Activated naive CD8-positive, alpha-beta T cell (primary cell): Measurements from ENCODE around the gene SDC4.

Experiments
- H3K27ac Mint-ChIP-seq: one replicate; pipeline ENCODE4 v1.8.0; 2021; ENCODE audit warnings: mixed read lengths
- H3K27me3 Mint-ChIP-seq: one replicate; pipeline ENCODE4 v1.8.0; 2021; ENCODE audit warnings: mixed read lengths
- H3K36me3 Mint-ChIP-seq: one replicate; pipeline ENCODE4 v1.8.0; 2021; ENCODE audit warnings: mixed read lengths
- H3K4me1 Mint-ChIP-seq: one replicate; pipeline ENCODE4 v1.8.0; 2021; ENCODE audit warnings: low read depth, mixed read lengths
- H3K4me3 Mint-ChIP-seq: one replicate; pipeline ENCODE4 v1.8.0; 2021; ENCODE audit warnings: mild to moderate bottlenecking, mixed read lengths
- H3K9me3 Mint-ChIP-seq: one replicate; pipeline ENCODE4 v1.8.0; 2021; ENCODE audit warnings: low read depth, mixed read lengths

Gene SDC4

GRCh38 chr20:45290677-45291355 lies 57.4 kb downstream of the SDC4 start:
- Mint-ChIP-seq H3K36me3 (no peaks in the 10 kb centered on the region), H3K9me3 (no peaks in the 10 kb centered on the region), H3K27me3 (peaks cover 12% of the 10 kb centered on the region), H3K4me3 (no peak overlapping the region), H3K4me1 (peaks cover 5% of the 10 kb centered on the region), H3K27ac (no peak overlapping the region)

- Mint-ChIP-seq H3K9me3 (no peaks in the 10 kb centered on the region), H3K4me3 (no peak overlapping the region), H3K4me1 (peaks cover 5% of the 10 kb centered on the region), H3K36me3 (no peaks in the 10 kb centered on the region), H3K27me3 (peaks cover 14% of the 10 kb centered on the region), H3K27ac (no peak overlapping the region)
These were observed 58.1 kb downstream of the SDC4 start for GRCh38 chr20:45289942-45290676.

- Mint-ChIP-seq H3K9me3 (no peaks in the 10 kb centered on the region), H3K27ac (no peak overlapping the region), H3K36me3 (no peaks in the 10 kb centered on the region), H3K4me3 (no peak overlapping the region), H3K27me3 (peaks cover 11% of the 10 kb centered on the region), H3K4me1 (peaks cover 2% of the 10 kb centered on the region)
These were observed 59.4 kb downstream of the SDC4 start for GRCh38 chr20:45288860-45289259.

- Mint-ChIP-seq H3K27ac (no peak overlapping the region), H3K4me1 (no peaks in the 10 kb centered on the region), H3K9me3 (no peaks in the 10 kb centered on the region), H3K36me3 (no peaks in the 10 kb centered on the region), H3K27me3 (peaks cover 13% of the 10 kb centered on the region), H3K4me3 (no peak overlapping the region)
These were observed 59.8 kb downstream of the SDC4 start for GRCh38 chr20:45288376-45288775.

- Mint-ChIP-seq H3K27me3 (peaks cover 17% of the 10 kb centered on the region), H3K4me3 (no peak overlapping the region), H3K27ac (no peak overlapping the region)
These were observed 64.6 kb downstream of the SDC4 start for GRCh38 chr20:45283551-45284057.

GRCh38 chr20:45282700-45283550 lies 65.3 kb downstream of the SDC4 start:
- no peaks in the 10 kb centered on the region for H3K9me3 Mint-ChIP-seq
- no peak overlapping the region for H3K4me3 Mint-ChIP-seq
- peaks cover 19% of the 10 kb centered on the region for H3K27me3 Mint-ChIP-seq
- no peaks in the 10 kb centered on the region for H3K4me1 Mint-ChIP-seq
- H3K36me3 Mint-ChIP-seq: no peaks in the 10 kb centered on the region
- no peak overlapping the region for H3K27ac Mint-ChIP-seq

More at GRCh38 chr20:45283551-45284057, 64.6 kb downstream of the SDC4 start:
- Mint-ChIP-seq H3K4me1 (no peaks in the 10 kb centered on the region), H3K9me3 (no peaks in the 10 kb centered on the region), H3K36me3 (no peaks in the 10 kb centered on the region)

- H3K27ac Mint-ChIP-seq: no peak overlapping the region
- no peaks in the 10 kb centered on the region for H3K4me1 Mint-ChIP-seq
- no peak overlapping the region for H3K4me3 Mint-ChIP-seq
- no peaks in the 10 kb centered on the region for H3K9me3 Mint-ChIP-seq
- no peaks in the 10 kb centered on the region for H3K36me3 Mint-ChIP-seq
- peaks cover 24% of the 10 kb centered on the region for H3K27me3 Mint-ChIP-seq
These were observed 68.2 kb downstream of the SDC4 start for GRCh38 chr20:45279992-45280391.

- H3K36me3 Mint-ChIP-seq: no peaks in the 10 kb centered on the region
- peaks cover 26% of the 10 kb centered on the region for H3K27me3 Mint-ChIP-seq
- no peak overlapping the region for H3K27ac Mint-ChIP-seq
- H3K4me3 Mint-ChIP-seq: no peak overlapping the region
- H3K4me1 Mint-ChIP-seq: no peaks in the 10 kb centered on the region
- no peaks in the 10 kb centered on the region for H3K9me3 Mint-ChIP-seq
These were observed 72.9 kb downstream of the SDC4 start for GRCh38 chr20:45275338-45275737.
